Cardiac muscle cell (in vitro differentiated cells and primary cell): Measurements from ENCODE around the gene CCDC200. TPM values are rescaled to one million over a fixed set of nuclear protein-coding genes. Genes with fewer than 3 reads are reported as not detected.
"Not testable (repeated sequence)": the region's sequence is repeated elsewhere in the genome, so short reads cannot be mapped to it uniquely, and the experiment has no call there.

Experiments
- DNase-seq, 2 donors: peaks; one replicate each; pipeline versions ENCODE4 v3.0.0 to v3.0.0-alpha.2; 2010 to 2017; ENCODE audit warnings: low read depth in 1 of 2, low spot score in 1 of 2
- H3K27ac ChIP-seq: fragments of 200-600 bp; sonication (generic); 2 replicates; pipeline ENCODE4 v1.5.1; 2016
- H3K27me3 ChIP-seq: fragments of 200-600 bp; sonication (generic); 2 replicates; pipeline ENCODE4 v1.6.0; 2016; ENCODE audit warnings: control low read depth
- H3K36me3 ChIP-seq: fragments of 200-600 bp; sonication (generic); 2 replicates; pipeline ENCODE4 v1.5.1; 2016; ENCODE audit warnings: control low read depth
- H3K4me1 ChIP-seq: fragments of 200-600 bp; sonication (generic); 2 replicates; pipeline ENCODE4 v1.8.1; 2017; ENCODE audit warnings: low read depth, mild to moderate bottlenecking, mixed run types
- H3K4me3 ChIP-seq: fragments of 200-600 bp; sonication (generic); 2 replicates; pipeline ENCODE4 v1.5.1; 2016; ENCODE audit warnings: mild to moderate bottlenecking
- H3K9me3 ChIP-seq: fragments of 200-600 bp; sonication (generic); 2 replicates; pipeline ENCODE4 v1.5.1; 2017; ENCODE audit warnings: low read depth, mild to moderate bottlenecking, control low read depth
- CTCF ChIP-seq: IDR thresholded peaks from 2 replicates; pipeline ENCODE4 v1.5.1; 2012; ENCODE audit warnings: low read depth, mild to moderate bottlenecking, low read length
- polyA plus RNA-seq: library from polyadenylated mRNA; unstranded; fragments of >200 nt; fragmentation: Nextera tagmentation; extraction: Ambion mirVana; gene quantifications from 2 replicates; pipeline ENCODE4 v1.2.1, GENCODE V29; 2016
- total RNA-seq: library from RNA; depleted of rRNA; stranded (reverse); fragments of >200 nt; gene quantifications from 2 replicates; pipeline ENCODE4 v1.2.3, GENCODE V29; 2016

CCDC200 gene
- total and polyA plus RNA-seq, 2 experiments from 2014 or later: 0.48 to 2.8 TPM

GRCh38 chr17:43200127-43200526 lies 28.3 kb downstream of the CCDC200 start:
- Histone ChIP-seq H3K4me3 (no peak overlapping the region), H3K4me1 (no peaks in the 10 kb centered on the region), H3K27ac (no peak overlapping the region), H3K36me3 (peaks cover 69% of the 10 kb centered on the region), H3K27me3 (no peaks in the 10 kb centered on the region), H3K9me3 (no peaks in the 10 kb centered on the region)
- DNase-seq: peak in 1 of 2 donors; percentile 21
- no peak for TF ChIP-seq CTCF

GRCh38 chr17:43199633-43200032 lies 28.8 kb downstream of the CCDC200 start:
- no peak for DNase-seq
- TF ChIP-seq CTCF: no peak
- peaks cover 74% of the 10 kb centered on the region for H3K36me3 ChIP-seq

GRCh38 chr17:43193251-43193650 lies 35.2 kb downstream of the CCDC200 start:
- H3K27me3 ChIP-seq: no peaks in the 10 kb centered on the region
- no peak for DNase-seq
- TF ChIP-seq CTCF: no peak
- no peak overlapping the region for H3K27ac ChIP-seq
- no peak overlapping the region for H3K4me3 ChIP-seq
- no peaks in the 10 kb centered on the region for H3K9me3 ChIP-seq
- H3K4me1 ChIP-seq: no peaks in the 10 kb centered on the region
- H3K36me3 ChIP-seq: peaks cover 78% of the 10 kb centered on the region

More at GRCh38 chr17:43199633-43200032, 28.8 kb downstream of the CCDC200 start:
- Histone ChIP-seq H3K27me3 (no peaks in the 10 kb centered on the region), H3K27ac (no peak overlapping the region), H3K4me3 (no peak overlapping the region), H3K4me1 (no peaks in the 10 kb centered on the region), H3K9me3 (no peaks in the 10 kb centered on the region)

- not testable (repeated sequence) for DNase-seq, H3K27me3 ChIP-seq, H3K9me3 ChIP-seq, H3K4me1 ChIP-seq, H3K4me3 ChIP-seq, H3K27ac ChIP-seq
- H3K36me3 ChIP-seq: peaks cover 40% of the 10 kb centered on the region
Observed at GRCh38 chr17:43186656-43187055, 41.8 kb downstream of the CCDC200 start.

GRCh38 chr17:43183921-43184320 lies 44.5 kb downstream of the CCDC200 start:
- H3K36me3 ChIP-seq: peaks cover 33% of the 10 kb centered on the region
- no peaks in the 10 kb centered on the region for H3K4me1 ChIP-seq
- no peaks in the 10 kb centered on the region for H3K9me3 ChIP-seq
- TF ChIP-seq CTCF: no peak
- H3K27me3 ChIP-seq: no peaks in the 10 kb centered on the region
- no peak overlapping the region for H3K27ac ChIP-seq
- H3K4me3 ChIP-seq: no peak overlapping the region
- no peak for DNase-seq

GRCh38 chr17:43176119-43176570 lies 52.3 kb downstream of the CCDC200 start:
- H3K4me3 ChIP-seq: no peak overlapping the region
- DNase-seq: no peak
- peaks cover 11% of the 10 kb centered on the region for H3K4me1 ChIP-seq
- no peak overlapping the region for H3K27ac ChIP-seq
- no peaks in the 10 kb centered on the region for H3K27me3 ChIP-seq
- H3K9me3 ChIP-seq: no peaks in the 10 kb centered on the region
- TF ChIP-seq CTCF: no peak
- peaks cover 39% of the 10 kb centered on the region for H3K36me3 ChIP-seq
